Prostate gland (tissue), 2 donors: ENCODE results near the gene INCA1.

Experiments
- POLR2A ChIP-seq: fragments of 450-650 bp; IDR thresholded peaks from one replicate; pipeline ENCODE4 v1.6.1; 2016; ENCODE audit warnings: antibody characterized with exemption, mild to moderate bottlenecking
- POLR2AphosphoS5 ChIP-seq: sonication (generic); formaldehyde crosslinking; IDR thresholded peaks from one replicate; pipeline ENCODE4 v1.6.1; 2017; ENCODE audit warnings: antibody characterized with exemption
- TF ChIP-seq, protein P1 (sequence below), 4 experiments: fragments of 200-600 bp in 2 of 4; fragments of 450-650 bp in 2 of 4; sonication (generic) in 2 of 4; IDR thresholded peaks; 1 replicate in 3 of 4; 2 replicates in 1 of 4; pipeline ENCODE4 v1.5.1; 2016 to 2019; ENCODE audit warnings: antibody characterized with exemption in 4 of 4, mild to moderate bottlenecking in 2 of 4, moderate library complexity in 2 of 4

DNA sequence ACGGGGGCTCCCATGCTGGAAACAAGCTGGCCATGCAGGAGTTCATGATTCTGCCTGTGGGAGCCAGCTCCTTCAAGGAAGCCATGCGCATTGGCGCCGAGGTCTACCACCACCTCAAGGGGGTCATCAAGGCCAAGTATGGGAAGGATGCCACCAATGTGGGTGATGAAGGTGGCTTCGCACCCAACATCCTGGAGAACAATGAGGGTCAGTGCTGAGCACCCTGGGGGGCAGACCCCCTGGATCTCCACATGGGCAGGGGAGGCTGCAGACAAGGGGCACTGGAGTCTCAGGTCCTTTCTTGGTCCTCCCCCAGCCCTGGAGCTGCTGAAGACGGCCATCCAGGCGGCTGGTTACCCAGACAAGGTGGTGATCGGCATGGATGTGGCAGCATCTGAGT, 42.2 kb downstream of the INCA1 start:
- TF ChIP-seq, protein P1, sequence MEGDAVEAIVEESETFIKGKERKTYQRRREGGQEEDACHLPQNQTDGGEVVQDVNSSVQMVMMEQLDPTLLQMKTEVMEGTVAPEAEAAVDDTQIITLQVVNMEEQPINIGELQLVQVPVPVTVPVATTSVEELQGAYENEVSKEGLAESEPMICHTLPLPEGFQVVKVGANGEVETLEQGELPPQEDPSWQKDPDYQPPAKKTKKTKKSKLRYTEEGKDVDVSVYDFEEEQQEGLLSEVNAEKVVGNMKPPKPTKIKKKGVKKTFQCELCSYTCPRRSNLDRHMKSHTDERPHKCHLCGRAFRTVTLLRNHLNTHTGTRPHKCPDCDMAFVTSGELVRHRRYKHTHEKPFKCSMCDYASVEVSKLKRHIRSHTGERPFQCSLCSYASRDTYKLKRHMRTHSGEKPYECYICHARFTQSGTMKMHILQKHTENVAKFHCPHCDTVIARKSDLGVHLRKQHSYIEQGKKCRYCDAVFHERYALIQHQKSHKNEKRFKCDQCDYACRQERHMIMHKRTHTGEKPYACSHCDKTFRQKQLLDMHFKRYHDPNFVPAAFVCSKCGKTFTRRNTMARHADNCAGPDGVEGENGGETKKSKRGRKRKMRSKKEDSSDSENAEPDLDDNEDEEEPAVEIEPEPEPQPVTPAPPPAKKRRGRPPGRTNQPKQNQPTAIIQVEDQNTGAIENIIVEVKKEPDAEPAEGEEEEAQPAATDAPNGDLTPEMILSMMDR (IDR thresholded peaks at IDR 0.05) = no peak
- no peak for TF ChIP-seq POLR2A
- TF ChIP-seq POLR2AphosphoS5 = no peak
